Measurements from ENCODE around the gene ESR1. TPM values are rescaled to one million over a fixed set of nuclear protein-coding genes. Genes with fewer than 3 reads are reported as not detected.

ESR1 gene
- total RNA-seq, 6 donors from 2014 or later = 0.91 to 4.7 (median 2.8) TPM

DNA sequence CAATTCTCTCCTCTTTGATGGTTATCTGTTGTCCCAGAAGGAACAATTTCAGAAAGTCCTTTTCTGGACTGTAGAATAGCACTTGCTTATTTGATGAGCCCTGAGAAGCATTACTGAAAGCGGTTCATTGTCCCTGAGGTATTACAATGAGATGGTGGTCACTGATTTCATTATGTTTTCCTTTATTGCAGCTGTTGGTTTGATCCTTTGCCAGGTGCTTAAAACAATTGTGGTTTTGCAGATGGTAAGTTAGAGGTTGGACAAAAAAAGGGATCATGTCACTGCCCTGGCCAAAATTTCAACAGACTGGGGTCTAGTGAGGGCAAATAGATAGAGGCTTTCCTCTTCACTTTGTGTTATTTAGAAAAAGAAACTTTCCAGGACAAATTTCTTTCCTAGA lies 61.9 kb downstream of the ESR1 start:
- Histone ChIP-seq H3K27ac (no peak overlapping the region), H3K4me1 (no peaks in the 10 kb centered on the region), H3K27me3 (no peaks in the 10 kb centered on the region), H3K9me3 (no peaks in the 10 kb centered on the region), H3K36me3 (no peaks in the 10 kb centered on the region), H3K4me3 (no peak overlapping the region)
- ATAC-seq (ENCODE audit: low FRiP score in 2 of 2) = peak in 1 of 2 donors; percentile 43
- DNase-seq = no peak
- WGBS, 2 donors = 71 to 73% methylated on average over 1 of the region's 1 CpG
- no peak for TF ChIP-seq EP300 (IDR thresholded peaks at IDR 0.05)
- no peak for TF ChIP-seq POLR2AphosphoS5 (IDR thresholded peaks at IDR 0.05)
- TF ChIP-seq, protein P1, sequence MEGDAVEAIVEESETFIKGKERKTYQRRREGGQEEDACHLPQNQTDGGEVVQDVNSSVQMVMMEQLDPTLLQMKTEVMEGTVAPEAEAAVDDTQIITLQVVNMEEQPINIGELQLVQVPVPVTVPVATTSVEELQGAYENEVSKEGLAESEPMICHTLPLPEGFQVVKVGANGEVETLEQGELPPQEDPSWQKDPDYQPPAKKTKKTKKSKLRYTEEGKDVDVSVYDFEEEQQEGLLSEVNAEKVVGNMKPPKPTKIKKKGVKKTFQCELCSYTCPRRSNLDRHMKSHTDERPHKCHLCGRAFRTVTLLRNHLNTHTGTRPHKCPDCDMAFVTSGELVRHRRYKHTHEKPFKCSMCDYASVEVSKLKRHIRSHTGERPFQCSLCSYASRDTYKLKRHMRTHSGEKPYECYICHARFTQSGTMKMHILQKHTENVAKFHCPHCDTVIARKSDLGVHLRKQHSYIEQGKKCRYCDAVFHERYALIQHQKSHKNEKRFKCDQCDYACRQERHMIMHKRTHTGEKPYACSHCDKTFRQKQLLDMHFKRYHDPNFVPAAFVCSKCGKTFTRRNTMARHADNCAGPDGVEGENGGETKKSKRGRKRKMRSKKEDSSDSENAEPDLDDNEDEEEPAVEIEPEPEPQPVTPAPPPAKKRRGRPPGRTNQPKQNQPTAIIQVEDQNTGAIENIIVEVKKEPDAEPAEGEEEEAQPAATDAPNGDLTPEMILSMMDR (IDR thresholded peaks at IDR 0.05) = no peak
- TF ChIP-seq POLR2A (IDR thresholded peaks at IDR 0.05) = no peak

DNA sequence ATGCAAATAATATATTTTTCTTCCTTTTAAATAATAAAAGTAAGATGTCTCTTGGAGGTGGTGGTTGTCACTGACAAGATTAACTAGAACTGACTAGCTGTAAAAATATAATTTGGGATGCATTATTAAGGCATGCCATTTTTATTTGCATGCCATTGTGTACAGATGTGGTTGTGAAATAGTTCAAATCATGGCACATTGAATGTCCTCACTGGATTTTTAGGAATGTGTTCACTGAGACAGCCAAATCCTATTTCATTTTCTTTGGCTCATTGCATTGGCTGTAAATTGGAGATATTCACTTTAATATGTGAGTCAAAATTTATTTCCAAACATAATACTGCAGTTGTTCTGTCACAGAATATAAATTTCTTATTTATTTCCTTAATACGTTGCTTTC lies 62.3 kb downstream of the ESR1 start:
- DNase-seq = no peak
- 61 to 62% methylated on average over 1 of the region's 1 CpG for WGBS, 2 donors
- H3K4me3 ChIP-seq = no peak overlapping the region
- H3K9me3 ChIP-seq = no peaks in the 10 kb centered on the region
- no peak for TF ChIP-seq EP300 (IDR thresholded peaks at IDR 0.05)
- no peak for TF ChIP-seq POLR2AphosphoS5 (IDR thresholded peaks at IDR 0.05)
- no peak for TF ChIP-seq POLR2A (IDR thresholded peaks at IDR 0.05)
- TF ChIP-seq, protein P1 (IDR thresholded peaks at IDR 0.05) = no peak
- peak in 1 of 2 donors; percentile 65 for ATAC-seq (ENCODE audit: low FRiP score in 2 of 2)
- H3K4me1 ChIP-seq = no peaks in the 10 kb centered on the region
- no peaks in the 10 kb centered on the region for H3K36me3 ChIP-seq
- H3K27me3 ChIP-seq = no peaks in the 10 kb centered on the region
- H3K27ac ChIP-seq = no peak overlapping the region

DNA sequence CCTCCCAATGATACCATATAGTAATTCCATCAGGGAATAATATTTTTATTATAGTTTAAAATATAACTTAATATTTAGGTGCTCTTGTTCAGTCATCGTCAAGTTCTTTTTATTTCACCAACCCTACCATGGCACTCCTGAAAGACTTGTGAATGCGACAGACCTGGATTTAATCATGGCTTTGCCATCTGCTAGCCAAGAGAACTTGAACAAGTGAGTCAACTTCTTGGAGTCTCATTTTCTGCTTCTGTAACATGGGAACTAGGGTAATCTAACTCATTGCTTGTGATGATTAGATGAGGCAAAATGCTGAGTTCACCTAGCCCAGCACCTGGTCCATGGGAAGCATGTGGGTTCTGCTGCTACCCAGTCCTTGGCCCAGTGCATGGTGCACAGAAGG lies 62.9 kb downstream of the ESR1 start:
- no peak for TF ChIP-seq POLR2AphosphoS5 (IDR thresholded peaks at IDR 0.05)
- no peak for TF ChIP-seq EP300 (IDR thresholded peaks at IDR 0.05)
- TF ChIP-seq, protein P1 (IDR thresholded peaks at IDR 0.05) = no peak
- no peak for TF ChIP-seq POLR2A (IDR thresholded peaks at IDR 0.05)
- no peaks in the 10 kb centered on the region for H3K9me3 ChIP-seq
- no peak overlapping the region for H3K27ac ChIP-seq
- no peak overlapping the region for H3K4me3 ChIP-seq
- DNase-seq (no peak), ATAC-seq (ENCODE audit: low FRiP score in 2 of 2) (no peak)
- no peaks in the 10 kb centered on the region for H3K36me3 ChIP-seq
- H3K4me1 ChIP-seq = no peaks in the 10 kb centered on the region
- 92 to 93% methylated on average over 2 of the region's 2 CpGs for WGBS, 2 donors
- no peaks in the 10 kb centered on the region for H3K27me3 ChIP-seq

DNA sequence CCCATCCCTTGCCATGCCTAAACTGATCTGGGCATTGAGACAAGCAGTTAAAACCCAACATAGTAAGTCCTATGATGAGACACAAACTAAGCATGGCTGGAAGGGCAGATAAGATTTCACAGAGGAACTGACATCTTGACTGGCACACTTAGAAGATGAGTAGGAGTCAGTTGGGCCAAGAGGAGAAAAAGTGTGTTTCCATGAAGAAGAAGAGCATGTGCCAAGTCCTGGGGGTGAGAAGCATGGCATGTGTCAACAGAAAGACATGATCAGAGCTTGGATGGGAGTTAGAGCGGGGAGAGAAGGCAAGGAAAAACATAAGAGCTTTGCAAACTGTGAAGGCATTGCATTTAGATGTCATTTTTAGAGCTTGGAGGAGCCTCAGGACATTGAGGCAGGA lies 68.0 kb downstream of the ESR1 start:
- Histone ChIP-seq H3K9me3 (no peaks in the 10 kb centered on the region), H3K27ac (no peak overlapping the region), H3K27me3 (no peaks in the 10 kb centered on the region), H3K4me3 (no peak overlapping the region), H3K4me1 (no peaks in the 10 kb centered on the region), H3K36me3 (no peaks in the 10 kb centered on the region)
- DNase-seq (no peak), ATAC-seq (ENCODE audit: low FRiP score in 2 of 2) (no peak)
- TF ChIP-seq, protein P1 (IDR thresholded peaks at IDR 0.05) = no peak
- TF ChIP-seq POLR2A (IDR thresholded peaks at IDR 0.05) (no peak), POLR2AphosphoS5 (IDR thresholded peaks at IDR 0.05) (no peak), EP300 (IDR thresholded peaks at IDR 0.05) (no peak)
- 0% methylated on average over 1 of the region's 1 CpG for WGBS, 2 donors

DNA sequence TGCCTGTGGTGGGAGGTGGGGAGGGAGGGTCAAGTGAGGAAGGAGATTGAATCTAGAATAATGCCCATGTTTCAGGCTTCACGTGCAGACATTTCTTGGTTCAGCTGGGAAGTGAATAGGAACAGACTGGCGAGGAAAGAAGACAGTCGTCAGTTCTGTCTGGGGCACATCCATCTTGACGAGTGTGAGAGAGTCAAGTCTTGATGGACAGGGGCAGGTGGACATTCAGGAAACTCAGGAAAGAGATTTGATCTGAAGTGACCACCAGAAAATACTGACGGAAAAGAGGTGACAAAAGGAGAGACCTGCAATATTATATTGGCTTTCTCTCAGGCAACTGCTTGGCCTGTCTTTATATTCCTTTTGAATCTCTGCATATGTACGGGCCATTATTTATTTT lies 68.6 kb downstream of the ESR1 start:
- Histone ChIP-seq H3K27me3 (no peaks in the 10 kb centered on the region), H3K9me3 (no peaks in the 10 kb centered on the region), H3K27ac (no peak overlapping the region), H3K4me1 (no peaks in the 10 kb centered on the region), H3K4me3 (no peak overlapping the region), H3K36me3 (no peaks in the 10 kb centered on the region)
- ATAC-seq (ENCODE audit: low FRiP score in 2 of 2) (no peak), DNase-seq (no peak)
- TF ChIP-seq POLR2AphosphoS5 (IDR thresholded peaks at IDR 0.05) = no peak
- TF ChIP-seq POLR2A (IDR thresholded peaks at IDR 0.05) = no peak
- TF ChIP-seq, protein P1 (IDR thresholded peaks at IDR 0.05) = no peak
- TF ChIP-seq EP300 (IDR thresholded peaks at IDR 0.05) = no peak
- WGBS, 2 donors = 84 to 91% methylated on average over 6 of the region's 6 CpGs

All from upper lobe of left lung (tissue), 6 donors.